ENCODE measurements around the gene VGLL3. TPM values are rescaled to one million over a fixed set of nuclear protein-coding genes. Genes with fewer than 3 reads are reported as not detected.

VGLL3 gene
- total and polyA plus RNA-seq, 9 donors: 7.7 to 36.3 (median 20.4) TPM

- intact Hi-C loops (cut with DNase I): no loop called here
- no peaks in the 10 kb centered on the region for H3K9me3 ChIP-seq
- no peak overlapping the region for H3K27ac ChIP-seq
- H3K4me3 ChIP-seq: no peak overlapping the region
- DNase-seq: no peak
- no peak for TF ChIP-seq POLR2A (IDR thresholded peaks at IDR 0.05)
- TF ChIP-seq EP300 (IDR thresholded peaks at IDR 0.05): no peak
- TF ChIP-seq CTCF (IDR thresholded peaks at IDR 0.05): no peak
- no peaks in the 10 kb centered on the region for H3K36me3 ChIP-seq
- peaks cover 5% of the 10 kb centered on the region for H3K4me1 ChIP-seq (ENCODE audit: insufficient read depth)
- H3K27me3 ChIP-seq: no peaks in the 10 kb centered on the region
- WGBS, 3 donors: 42 to 44% (median 42%) methylated on average over 3 of the region's 3 CpGs
Observed at GRCh38 chr3:86938416-86939105, 52.4 kb downstream of the VGLL3 start.

DNA sequence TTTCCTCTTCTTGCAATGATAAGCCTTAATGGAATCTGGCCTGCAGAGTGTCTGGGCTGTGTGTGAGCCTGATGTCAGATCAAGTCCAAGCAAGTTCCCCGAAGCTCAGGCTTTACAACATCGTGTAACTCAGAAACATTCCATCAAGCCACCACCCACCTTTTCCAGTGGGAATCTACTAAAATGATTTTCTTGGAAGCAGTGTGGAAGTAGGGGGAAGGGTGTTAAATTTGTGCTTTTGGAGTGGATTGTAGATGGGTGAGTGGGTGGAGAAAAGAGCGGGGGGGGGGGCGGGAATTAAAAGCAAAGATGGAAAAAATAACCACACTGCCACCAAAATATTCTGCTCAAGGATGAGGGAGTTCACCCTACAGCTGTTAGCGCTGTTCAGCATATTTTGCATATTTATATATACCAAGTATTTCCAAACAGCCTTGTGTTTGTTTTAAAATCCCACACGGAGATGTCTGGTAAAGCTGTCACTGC lies 53.6 kb downstream of the VGLL3 start:
- Histone ChIP-seq H3K4me3 (no peak overlapping the region), H3K36me3 (no peaks in the 10 kb centered on the region), H3K4me1 (ENCODE audit: insufficient read depth) (peaks cover 5% of the 10 kb centered on the region), H3K9me3 (no peaks in the 10 kb centered on the region), H3K27me3 (no peaks in the 10 kb centered on the region), H3K27ac (no peak overlapping the region)
- DNase-seq: no peak
- intact Hi-C loops (cut with DNase I): no loop called here
- no peak for TF ChIP-seq POLR2A (IDR thresholded peaks at IDR 0.05)
- WGBS, 3 donors: 7 to 15% (median 10%) methylated on average over 6 of the region's 6 CpGs

GRCh38 chr3:86934851-86935250 lies 56.1 kb downstream of the VGLL3 start:
- Histone ChIP-seq H3K9me3 (no peaks in the 10 kb centered on the region), H3K4me1 (ENCODE audit: insufficient read depth) (peaks cover 5% of the 10 kb centered on the region), H3K36me3 (no peaks in the 10 kb centered on the region), H3K27me3 (no peaks in the 10 kb centered on the region), H3K4me3 (no peak overlapping the region), H3K27ac (no peak overlapping the region)
- TF ChIP-seq EP300 (IDR thresholded peaks at IDR 0.05) (no peak), CTCF (IDR thresholded peaks at IDR 0.05) (no peak), POLR2A (IDR thresholded peaks at IDR 0.05) (no peak)
- intact Hi-C loops (cut with DNase I): no loop called here
- no peak for DNase-seq
- 80 to 83% (median 82%) methylated on average over 3 of the region's 3 CpGs for WGBS, 3 donors

DNA sequence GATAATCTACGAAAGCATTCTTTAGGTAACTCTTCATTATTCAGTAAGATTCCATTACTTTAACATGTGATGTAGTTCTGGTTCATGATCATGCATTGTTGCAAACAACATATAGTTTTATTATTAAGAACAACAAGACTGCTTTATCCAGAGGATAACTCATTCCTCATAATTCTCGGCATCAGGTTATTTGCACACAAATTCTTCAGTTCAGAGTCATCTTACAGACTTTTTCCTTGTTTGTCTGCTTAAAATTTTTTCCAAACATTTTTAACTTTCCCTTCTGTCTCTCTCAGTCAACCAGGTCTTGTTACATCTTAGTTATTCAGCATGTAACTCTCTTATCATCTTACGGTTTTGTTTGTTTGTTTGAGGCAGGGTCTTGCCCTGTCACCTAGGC lies 60.1 kb downstream of the VGLL3 start:
- TF ChIP-seq EP300 (IDR thresholded peaks at IDR 0.05): no peak
- no peak for TF ChIP-seq POLR2A (IDR thresholded peaks at IDR 0.05)
- TF ChIP-seq CTCF (IDR thresholded peaks at IDR 0.05): no peak
- Histone ChIP-seq H3K27ac (no peak overlapping the region), H3K36me3 (no peaks in the 10 kb centered on the region), H3K27me3 (no peaks in the 10 kb centered on the region), H3K4me3 (no peak overlapping the region), H3K4me1 (ENCODE audit: insufficient read depth) (no peaks in the 10 kb centered on the region), H3K9me3 (no peaks in the 10 kb centered on the region)
- WGBS, 3 donors: 29 to 60% (median 55%) methylated on average over 3 of the region's 3 CpGs
- DNase-seq: no peak
- intact Hi-C loops (cut with DNase I): no loop called here

- H3K9me3 ChIP-seq: no peaks in the 10 kb centered on the region
- H3K4me1 ChIP-seq (ENCODE audit: insufficient read depth): no peaks in the 10 kb centered on the region
- WGBS, 3 donors: 5 to 19% (median 8%) methylated on average over 1 of the region's 1 CpG
- no peak for TF ChIP-seq EP300 (IDR thresholded peaks at IDR 0.05)
- TF ChIP-seq POLR2A (IDR thresholded peaks at IDR 0.05): no peak
- no peak for TF ChIP-seq CTCF (IDR thresholded peaks at IDR 0.05)
- no peak overlapping the region for H3K4me3 ChIP-seq
- H3K36me3 ChIP-seq: no peaks in the 10 kb centered on the region
- intact Hi-C loops (cut with DNase I): no loop called here
- H3K27me3 ChIP-seq: no peaks in the 10 kb centered on the region
- DNase-seq: no peak
- no peak overlapping the region for H3K27ac ChIP-seq
Observed at GRCh38 chr3:86930181-86930580, 60.8 kb downstream of the VGLL3 start.
